NCI-H82 treated with DMSO at 0.1 percent for 48 hours (cell line): ENCODE results near the gene GP1BB.
"Not testable (repeated sequence)": the region's sequence is repeated elsewhere in the genome, so short reads cannot be mapped to it uniquely, and the experiment has no call there.

Experiments used
- DNase-seq: peaks from one replicate; lab custom pipeline; 2025; ENCODE audit not compliant: unreplicated experiment; lab: John Stamatoyannopoulos, UW

Gene GP1BB

DNA sequence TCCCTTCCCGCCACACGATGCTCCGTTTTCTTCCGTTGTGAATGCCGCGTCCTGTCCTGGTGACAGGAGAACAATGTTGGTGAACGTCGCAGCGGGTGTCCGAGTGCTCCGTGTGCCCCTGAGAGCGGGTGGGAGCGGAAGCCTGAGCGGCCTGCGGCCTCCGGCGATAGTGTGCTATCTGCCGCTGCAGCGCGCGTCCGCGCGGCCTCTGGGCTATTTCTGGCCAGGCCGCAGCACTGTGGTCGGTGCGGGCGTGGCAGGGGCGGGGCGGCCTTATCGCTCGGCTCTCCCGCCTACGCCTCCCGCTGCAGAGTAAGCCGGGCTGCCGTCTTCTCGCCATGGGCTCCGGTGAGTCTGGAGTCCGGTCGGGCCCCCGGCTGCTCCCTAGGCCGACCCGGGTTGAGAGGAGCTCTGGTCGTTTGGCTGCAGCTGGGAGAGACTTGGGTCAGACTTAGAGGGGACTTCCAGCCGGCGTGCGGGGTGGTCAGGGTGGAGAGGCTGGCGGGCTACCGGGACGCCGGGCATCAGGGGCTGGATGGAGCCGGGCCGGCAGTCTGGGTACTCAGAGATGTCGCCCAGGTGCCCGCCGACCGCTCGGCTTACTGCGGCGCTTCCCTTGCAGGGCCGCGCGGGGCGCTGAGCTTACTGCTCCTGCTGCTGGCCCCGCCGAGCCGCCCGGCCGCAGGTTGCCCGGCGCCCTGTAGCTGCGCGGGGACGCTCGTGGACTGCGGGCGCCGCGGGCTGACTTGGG, at the start of gene GP1BB:
Gene GP1BB (plus strand): TSS at position 308 of the 751 bp plus-strand sequence. CDS start 31 bp downstream, at position 339.
- DNase-seq = no peak

- DNase-seq = no peak
Measured at GRCh38 chr22:19673660-19674059, 49.7 kb upstream of the GP1BB start.

- no peak for DNase-seq
Measured at GRCh38 chr22:19674129-19674928, 49.0 kb upstream of the GP1BB start.

DNA sequence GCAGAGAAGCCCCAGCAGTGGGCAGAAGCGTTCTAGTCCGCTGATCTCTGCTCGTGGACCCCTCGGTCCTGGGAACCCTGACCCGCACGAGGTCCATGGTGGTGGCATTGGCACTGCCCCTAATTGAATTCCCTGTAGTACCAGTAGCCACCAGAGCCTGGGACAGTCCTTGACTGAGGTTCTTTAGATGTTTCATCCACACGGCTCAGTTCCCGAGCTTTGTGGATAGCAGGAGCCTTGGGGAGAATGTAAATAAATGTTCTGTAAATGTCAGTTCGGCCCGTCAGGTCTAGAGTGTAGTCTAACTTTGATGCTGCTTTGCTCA, 48.4 kb upstream of the GP1BB start:
- DNase-seq = no peak

DNA sequence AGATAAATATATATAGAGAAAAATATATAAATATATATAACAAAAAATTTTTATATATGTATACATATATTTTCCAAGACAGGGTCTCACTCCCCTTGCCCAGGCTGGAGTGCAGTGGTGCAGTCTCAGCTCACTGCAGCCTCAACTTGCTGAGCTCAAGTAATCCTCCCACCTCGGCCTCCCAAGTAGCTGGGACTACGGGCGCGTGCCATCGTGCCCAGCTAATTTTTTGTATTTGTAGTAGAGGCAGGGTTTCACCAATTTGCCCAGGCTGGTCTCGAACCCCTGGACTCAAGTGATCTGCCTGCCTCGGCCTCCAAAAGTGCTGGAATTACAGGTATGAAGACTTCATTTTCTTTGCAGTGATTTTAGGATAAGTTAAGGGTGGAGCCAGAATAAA, 47.9 kb upstream of the GP1BB start:
- no peak for DNase-seq

- not testable (repeated sequence) for DNase-seq
Measured at GRCh38 chr22:19676437-19676836, 46.9 kb upstream of the GP1BB start.

DNA sequence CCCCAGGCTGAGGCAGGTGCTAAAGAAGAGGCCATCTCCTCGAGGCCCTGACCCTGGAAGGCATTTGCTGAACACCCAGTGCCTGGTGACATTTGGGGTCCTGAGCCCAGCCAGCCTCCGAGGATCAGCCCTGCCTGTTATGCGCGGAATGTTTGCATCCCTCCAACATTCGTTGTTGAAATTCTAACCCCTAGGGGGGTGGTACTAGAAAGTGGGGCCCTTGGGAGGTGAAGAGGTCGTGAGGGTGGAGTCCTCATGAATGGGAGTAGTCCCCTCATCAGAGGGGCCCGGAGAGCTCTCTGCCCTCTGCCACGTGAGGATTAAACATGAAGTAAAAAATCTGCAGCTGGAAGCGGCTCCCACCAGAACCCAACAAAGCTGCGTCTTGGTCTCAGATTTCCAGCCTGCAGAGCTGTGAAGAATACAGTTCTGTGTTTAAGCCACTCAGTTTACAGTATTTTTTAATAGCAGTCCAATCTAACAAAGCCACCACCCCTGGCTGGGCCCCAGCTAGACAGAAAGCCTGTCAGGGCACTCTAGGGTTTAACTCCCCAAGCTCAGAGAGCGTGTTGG, 44.3 kb upstream of the GP1BB start:
- DNase-seq = no peak

DNA sequence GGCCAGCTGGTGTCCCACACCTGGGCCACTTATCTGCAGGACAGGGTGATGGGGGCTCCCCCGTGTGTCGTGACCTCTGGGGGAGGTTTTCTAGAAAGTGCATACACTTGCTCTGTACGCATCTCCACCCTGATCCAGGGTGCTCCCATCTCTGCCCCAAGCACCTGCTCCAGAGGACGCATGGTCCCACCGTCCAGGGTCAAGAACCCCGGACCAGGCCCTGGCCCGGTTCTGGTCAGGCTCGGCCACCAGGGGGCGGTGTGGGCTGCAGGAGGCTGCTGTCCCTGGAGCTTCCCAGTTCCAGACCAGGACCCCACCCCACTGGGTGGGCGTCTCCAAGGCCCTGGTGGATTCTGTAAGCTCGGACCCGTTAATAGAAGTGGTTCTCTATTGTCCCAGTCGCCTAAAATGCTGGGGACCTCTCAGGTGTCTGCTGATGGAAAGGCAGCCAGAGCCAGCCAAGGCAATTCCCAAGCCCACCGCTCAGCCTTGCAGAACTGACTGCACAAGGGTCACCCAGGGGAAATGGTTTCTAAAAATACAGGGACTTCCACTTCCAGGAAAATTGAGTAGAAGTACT, 43.7 kb upstream of the GP1BB start:
- no peak for DNase-seq

GRCh38 chr22:19680287-19680881, 43.0 kb upstream of the GP1BB start:
- DNase-seq = no peak

DNA sequence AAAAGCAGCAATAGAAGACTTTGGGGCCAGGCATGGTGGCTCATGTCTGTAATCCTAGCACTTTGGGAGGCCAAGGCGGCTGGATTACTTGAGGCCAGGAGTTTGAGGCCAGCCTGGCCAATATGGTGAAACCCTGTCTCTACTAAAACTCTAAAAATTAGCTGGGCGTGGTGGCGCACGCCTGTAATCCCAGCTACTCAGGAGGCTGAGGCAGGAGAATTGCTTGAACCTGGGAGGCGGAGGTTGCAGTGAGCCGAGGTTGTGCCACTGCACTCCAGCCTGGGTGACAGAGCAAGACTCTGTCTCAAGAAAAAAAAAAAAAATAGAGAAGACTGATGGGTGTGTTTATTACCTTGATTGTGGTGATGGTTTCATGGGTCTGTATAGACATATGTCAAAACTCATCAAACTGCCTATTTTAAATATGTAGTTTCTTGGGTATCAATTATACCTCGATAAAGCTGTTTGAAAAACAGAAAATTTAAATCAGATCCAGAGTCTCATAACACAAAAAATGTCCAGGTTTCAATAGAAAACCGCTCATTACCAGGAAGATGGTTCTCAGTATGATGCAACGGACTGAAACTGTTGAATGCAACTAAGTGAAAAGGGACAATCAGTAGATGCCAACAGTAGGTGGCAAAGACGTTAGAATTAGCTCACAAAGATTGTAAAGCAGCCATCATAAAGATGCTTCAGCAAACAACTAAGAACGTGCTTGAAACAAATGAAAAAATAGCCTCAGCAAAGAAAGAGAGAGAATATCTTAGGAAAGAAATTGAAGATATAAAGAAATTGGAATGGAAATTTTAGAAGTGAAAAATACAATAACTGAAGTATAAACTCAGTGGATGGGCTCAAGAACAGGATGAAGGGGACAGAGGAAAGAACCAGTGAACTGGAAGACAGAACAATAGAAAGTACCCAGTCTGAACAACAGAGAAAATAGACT, 42.2 kb upstream of the GP1BB start:
- DNase-seq = no peak

- DNase-seq = no peak
Measured at GRCh38 chr22:19681863-19682245, 41.5 kb upstream of the GP1BB start.

DNA sequence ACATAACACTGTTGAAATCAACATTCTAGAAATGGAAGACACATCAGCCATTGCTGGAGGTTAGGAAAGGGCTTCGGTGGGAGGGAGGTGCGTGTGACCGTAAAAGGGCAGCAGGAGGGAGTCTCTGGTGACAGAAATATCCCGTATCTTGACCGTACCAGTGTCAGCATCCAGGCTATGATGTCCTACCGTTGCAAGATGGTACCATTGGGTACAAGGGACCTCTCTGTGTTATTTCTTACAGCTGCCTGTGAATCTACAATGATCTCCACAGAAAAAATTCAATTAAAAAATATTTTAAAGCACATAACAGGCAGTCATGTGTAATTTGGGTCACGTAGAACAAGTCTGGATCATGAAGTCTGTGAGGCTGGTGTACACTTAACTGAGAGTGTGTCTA, 36.4 kb upstream of the GP1BB start:
- no peak for DNase-seq

DNA sequence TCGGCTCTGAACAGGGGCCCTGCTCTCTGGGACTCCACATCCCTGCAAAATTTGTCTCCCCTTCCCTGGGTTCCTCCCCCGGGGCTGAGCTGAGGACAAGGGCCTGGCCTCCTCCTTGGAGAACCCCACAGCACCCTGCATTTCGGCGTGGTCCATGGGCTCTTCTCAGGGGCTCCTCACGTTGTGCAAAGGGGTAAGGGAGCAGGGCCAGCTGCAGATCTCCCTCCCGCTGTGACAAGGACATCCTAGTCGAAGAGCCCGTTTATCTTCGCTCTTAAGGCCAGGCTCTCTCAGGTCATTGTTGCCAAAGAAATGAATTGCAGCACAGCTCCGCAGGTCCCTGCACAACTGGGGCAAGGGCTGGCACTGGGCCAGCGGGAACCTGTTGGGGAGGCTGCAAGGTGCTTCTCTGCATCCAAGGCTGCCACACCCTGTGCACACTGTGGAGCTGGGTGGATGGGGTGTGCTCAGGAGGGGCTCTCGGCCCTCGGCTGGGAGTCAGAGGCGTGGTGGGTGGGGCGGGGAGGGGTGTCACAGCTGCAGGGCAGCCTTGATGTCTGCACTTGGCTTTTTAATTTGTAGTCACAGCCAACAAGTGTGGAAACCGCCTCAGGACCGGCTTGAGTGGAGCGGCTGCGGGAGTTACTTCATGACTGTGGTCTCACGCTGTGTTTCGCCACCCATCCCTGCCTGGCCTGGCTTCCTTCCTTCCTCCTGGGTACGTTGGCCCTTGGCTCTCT, 35.6 kb upstream of the GP1BB start:
- DNase-seq = no peak

- DNase-seq = no peak
Measured at GRCh38 chr22:19688301-19689290, 34.7 kb upstream of the GP1BB start.

- DNase-seq = no peak
Measured at GRCh38 chr22:19689408-19689807, 33.9 kb upstream of the GP1BB start.

- DNase-seq = no peak
Measured at GRCh38 chr22:19691007-19691720, 32.2 kb upstream of the GP1BB start.

DNA sequence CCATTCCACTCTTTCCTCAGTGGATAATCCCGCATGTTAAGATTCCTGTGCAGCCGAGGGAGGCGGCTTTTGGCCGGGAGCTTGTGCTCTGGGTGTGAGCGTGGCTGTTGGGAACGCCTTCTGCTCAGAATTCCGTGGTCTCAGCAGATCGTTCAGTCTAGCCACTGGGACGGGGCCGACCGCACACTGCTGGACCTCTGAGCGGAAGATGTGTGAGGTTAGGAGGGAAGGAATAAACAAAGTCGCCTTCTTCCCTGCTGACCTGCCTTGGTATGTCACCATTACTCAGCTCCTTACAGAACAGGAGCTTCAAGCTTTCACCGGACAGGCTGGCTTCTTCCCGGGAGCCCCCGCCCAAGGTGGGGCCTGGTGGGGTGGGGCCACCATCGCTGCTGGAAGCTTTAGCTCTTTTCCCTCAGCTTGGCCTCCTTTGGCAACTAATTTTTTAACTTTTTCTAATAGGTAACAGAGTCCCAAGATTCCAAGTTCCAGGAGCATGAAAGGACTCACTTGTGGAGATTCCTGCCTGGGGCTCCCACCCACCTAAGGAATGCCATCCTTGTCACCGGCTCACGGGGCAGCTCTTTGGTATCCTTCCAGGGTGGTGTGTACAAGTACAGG, 31.5 kb upstream of the GP1BB start:
- DNase-seq = no peak
